ENCODE measurements around the gene ACO2. TPM values are rescaled to one million over a fixed set of nuclear protein-coding genes. Genes with fewer than 3 reads are reported as not detected.

The ACO2 gene
- total RNA-seq, 1 donor from 2014 or later = 122 TPM

DNA sequence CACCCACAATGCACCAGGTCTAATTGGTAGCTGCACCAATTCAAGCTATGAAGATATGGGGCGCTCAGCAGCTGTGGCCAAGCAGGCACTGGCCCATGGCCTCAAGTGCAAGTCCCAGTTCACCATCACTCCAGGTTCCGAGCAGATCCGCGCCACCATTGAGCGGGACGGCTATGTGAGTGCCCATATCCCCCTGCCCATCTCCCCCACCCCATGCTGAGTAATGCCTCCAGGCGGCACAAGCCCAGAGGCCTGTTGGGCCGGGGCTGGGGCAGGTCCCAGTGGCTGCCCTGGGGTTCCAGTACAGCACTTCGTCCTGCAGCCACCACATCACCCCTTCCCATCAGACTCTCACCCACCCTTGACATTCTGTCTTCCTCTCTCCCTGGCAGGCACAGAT is 53.9 kb downstream of the ACO2 start:
- DNase-seq (ENCODE audit: low read depth) = no peak

DNA sequence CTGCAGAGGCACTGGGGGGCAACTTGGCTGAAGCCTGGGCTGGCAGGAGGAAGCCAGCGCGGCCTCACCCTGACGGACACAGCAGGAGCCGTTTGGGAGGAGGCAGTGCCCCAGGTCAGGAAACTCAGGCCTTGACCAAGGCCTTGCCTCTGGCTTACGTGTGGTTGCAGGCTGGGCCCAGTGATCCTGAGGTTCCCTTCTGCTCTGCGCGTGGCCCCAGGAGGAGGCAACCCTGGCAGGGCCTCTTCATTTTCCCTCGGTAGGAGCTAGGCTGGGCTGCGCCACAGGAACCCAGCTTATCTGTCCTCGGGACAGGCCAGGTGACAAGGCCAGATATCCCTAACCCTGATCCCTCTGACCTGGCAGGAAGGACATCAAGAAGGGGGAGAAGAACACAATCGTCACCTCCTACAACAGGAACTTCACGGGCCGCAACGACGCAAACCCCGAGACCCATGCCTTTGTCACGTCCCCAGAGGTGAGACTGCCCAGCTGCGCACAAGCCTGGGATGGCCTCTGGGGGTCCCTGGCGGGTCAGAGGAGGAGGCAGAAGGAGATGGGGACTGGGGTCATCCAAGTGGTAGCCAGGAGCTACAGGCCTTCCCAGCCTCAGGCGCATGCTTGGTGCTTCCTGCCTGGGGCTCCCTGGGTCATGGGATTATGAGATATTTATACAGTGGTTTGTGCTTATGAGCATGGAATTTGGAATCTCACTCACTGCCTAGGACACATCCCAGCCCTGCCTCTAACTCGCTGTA is 54.7 kb downstream of the ACO2 start:
- peak; percentile 66 for DNase-seq (ENCODE audit: low read depth)

DNA sequence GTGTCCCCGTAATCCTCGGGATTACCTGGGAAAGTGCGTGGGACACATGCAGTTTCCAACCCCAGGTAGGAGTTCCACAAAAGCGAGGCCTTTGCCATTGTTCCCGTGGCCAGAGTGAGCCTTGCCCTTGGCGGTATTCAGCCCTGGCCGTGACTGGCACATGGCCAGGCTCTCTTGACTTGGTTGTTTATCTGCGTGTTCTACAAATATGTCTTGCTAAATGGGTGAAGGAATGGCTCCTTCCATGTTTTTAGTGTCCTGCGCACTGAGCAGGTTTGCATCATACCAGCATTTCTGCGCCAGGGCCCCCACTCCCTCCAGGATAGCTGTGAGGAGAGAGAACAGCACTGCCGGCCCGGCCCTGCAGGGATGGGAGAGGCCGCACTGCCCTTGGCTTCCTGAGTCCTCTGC is 55.3 kb downstream of the ACO2 start:
- no peak for DNase-seq (ENCODE audit: low read depth)

DNA sequence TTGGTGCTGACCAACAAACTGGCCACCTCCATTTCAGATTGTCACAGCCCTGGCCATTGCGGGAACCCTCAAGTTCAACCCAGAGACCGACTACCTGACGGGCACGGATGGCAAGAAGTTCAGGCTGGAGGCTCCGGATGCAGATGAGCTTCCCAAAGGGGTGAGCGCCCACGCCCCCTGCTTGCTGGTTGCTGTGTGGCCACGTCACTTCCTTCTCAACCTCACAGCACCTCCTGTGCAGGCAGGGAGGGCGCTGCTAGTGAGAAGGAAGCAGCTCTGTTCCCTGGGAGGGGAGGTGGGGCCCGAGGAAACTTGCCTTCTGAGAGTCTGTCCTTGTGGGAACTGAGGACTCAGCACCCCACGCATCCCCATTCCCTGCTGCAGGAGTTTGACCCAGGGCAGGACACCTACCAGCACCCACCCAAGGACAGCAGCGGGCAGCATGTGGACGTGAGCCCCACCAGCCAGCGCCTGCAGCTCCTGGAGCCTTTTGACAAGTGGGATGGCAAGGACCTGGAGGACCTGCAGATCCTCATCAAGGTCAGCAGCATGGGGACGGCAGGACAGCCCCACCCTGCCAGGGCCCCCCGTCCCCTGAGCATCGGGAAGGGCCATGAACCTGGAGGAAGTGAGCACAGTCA is 56.0 kb downstream of the ACO2 start:
- DNase-seq (ENCODE audit: low read depth) = no peak

DNA sequence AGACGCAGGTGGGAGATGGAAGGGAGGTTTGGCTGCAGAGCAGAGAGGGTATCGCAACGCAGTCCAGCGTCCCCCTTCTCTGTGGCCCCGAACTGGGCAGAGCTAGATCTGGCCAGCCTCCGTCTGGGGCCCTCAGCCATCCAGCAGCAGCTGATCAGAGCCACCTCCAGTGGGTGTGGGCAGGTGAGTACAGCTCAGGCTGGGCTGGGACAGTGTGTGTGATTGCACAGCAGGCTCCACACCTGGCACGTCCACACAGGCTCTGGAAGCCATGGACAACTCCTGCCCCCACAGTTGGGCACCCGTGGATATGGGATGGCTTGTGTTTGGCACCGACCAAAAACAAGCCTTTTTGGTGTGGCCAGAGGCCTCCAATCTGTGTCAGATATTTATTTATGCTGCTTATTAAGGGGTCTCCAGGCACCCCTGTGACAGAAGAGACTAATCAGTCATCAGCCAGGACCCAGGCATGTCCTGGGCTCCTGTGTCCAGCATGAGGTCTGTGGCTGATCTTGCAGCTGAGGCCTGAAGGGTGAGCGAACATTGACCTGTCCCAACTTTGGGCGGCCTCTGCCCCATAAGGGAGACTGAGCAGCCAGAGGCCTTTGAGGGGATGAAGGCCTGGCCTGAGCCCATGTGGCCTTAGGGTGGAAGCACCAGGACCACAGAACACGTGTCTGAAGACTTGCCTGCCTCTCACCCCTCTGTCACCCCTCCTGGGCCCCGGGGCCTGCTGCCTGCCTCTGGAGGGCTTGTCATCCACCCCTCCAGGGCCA is 56.7 kb downstream of the ACO2 start:
- no peak for DNase-seq (ENCODE audit: low read depth)

DNA sequence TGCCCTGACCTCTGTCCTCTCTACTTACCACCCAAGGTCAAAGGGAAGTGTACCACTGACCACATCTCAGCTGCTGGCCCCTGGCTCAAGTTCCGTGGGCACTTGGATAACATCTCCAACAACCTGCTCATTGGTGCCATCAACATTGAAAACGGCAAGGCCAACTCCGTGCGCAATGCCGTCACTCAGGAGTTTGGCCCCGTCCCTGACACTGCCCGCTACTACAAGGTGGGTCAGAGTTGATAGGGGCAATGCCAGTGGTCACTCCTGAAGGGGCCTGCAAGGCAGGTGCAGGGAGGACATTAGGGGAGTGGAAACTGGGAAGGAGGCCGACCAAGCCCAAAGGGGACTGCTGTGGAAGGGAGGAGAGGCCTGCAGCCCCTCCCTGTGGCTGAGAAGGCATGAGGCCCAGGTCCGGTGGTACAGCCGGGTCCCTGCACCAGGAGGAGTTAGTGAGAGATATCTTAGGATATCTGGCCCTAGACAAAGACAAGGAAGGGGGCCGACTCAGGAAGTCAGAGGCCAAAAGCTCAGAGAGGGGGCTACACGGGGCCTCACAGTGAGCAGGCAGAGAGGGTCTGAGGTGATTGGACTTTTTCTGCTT is 57.4 kb downstream of the ACO2 start:
- DNase-seq (ENCODE audit: low read depth) = peak; percentile 55

DNA sequence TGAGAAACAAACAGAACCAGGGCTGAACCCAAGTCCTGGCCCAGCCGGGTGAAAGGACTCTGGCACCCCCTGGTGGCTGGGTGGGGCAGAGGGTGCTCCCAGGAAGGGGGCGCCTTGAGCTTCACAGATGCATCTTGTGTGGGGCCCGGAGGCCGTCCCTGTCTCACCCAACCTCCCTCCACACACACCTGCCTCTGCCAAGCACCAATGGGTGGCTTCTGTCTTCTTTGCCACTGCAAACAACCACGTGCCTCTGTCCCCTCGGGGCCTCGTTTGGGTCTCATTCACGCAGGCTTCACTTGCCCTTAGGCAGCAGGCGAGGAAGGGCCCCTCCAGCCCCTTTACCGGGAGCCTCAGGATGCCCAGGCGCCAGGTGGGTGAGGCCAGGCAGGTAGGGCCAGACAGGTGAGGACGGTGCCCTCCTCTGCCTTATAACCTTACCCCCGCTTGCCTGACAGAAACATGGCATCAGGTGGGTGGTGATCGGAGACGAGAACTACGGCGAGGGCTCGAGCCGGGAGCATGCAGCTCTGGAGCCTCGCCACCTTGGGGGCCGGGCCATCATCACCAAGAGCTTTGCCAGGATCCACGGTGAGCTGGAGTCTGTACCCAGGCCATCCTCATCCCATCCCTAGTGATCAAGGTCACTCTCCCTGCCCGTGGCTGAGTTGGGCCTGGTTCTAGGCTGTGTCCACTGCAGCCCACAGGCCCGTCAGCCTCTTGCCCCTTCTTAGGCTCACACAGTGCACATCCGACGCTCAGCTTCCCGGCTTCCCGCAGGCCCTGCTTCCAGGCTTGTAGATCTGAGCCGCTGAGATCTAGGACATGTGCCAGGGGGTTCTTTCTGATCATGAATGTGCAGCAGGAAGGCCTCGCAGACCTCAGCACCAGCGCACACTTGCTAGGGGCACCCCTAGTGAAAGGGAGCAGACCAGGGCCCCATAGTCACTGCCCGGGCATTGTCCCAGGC is 58.2 kb downstream of the ACO2 start:
- DNase-seq (ENCODE audit: low read depth) = peak; percentile 40

DNA sequence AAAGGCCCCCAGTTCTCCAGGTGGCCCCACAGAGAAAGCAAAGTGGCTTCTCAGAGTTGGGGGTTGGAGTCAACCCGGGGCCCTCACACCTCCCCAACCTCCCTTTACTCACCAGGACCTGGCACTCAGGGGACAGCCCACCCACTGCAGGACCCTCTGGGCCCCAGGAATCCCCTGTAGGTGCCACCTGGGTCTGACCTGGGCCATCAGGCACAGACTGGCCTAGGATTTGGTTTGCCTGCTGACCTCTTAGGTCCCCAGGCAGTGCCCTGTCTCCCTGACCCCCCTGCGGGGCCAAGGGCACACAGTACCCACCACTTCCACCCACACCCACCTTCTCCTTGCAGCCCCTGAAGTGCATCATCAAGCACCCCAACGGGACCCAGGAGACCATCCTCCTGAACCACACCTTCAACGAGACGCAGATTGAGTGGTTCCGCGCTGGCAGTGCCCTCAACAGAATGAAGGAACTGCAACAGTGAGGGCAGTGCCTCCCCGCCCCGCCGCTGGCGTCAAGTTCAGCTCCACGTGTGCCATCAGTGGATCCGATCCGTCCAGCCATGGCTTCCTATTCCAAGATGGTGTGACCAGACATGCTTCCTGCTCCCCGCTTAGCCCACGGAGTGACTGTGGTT is 59.3 kb downstream of the ACO2 start:
- no peak for DNase-seq (ENCODE audit: low read depth)

DNA sequence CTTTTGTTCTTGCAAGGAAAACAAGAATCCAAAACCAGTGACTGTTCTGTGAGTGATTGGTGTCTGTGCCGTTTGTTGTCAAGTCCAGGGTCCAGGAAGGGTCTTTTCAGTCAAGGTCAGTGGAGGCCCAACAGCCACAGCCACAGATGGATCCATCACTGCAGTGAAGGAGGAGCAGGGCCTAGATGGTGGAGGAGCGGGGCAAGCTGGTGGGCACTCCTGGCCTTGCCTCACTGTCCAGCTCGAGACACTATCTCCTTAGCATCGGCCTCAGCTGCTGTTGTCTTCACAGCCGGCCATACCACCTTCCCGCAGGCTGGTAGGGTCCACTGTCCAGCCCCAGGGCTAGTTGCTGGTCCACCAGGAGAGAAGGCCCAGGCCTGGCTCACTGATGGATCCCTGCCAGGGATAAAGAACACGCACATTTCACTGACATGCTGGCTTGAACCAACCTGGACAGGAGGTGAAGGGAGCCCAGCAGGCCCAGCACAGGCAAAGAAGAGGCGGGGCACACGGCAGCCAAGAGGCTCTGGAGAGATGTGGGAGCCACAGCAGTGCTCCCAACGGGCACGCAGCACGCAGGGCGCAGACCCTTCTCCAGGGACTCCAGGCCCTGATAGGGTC is 60.1 kb downstream of the ACO2 start:
- DNase-seq (ENCODE audit: low read depth) = no peak

DNA sequence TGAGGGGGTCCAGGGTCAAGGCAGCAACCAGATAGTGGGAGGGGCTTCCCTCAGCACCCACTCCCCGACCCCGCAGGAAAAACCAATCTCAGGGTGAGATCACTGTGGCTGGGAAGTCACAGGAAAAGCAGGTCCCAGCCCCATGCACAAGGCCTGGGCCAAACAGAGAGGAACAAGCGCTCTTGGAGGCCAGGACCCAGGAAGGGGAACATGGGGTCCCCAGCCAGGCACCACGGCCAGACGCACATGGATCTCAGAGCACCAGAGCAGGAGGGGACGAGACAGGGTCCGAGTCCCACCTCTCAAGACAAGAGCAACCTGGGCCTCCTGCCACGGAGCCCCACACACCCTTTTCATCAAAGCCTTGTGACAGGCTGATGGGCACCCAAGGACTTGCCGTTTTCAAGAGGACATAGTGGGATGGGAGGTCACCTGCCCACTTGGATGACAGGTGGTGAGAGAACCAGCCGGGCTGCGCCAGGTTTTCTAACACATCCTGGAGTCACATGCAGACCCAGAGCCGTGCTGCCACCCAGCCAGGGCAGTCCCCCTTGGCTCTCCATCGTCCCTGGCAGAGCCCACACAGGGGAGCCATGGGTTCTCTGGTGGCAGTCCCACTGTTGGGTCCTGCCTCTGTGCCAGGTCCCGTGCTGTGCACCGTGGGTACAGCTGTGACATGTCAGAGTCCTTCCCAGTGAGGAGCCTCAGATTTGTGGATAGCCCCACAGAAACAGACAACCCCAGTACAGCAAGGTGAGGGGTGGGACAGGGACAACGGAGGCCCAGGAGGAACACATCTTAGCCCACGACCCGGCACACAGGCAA is 62.2 kb downstream of the ACO2 start:
- no peak for DNase-seq (ENCODE audit: low read depth)

DNA sequence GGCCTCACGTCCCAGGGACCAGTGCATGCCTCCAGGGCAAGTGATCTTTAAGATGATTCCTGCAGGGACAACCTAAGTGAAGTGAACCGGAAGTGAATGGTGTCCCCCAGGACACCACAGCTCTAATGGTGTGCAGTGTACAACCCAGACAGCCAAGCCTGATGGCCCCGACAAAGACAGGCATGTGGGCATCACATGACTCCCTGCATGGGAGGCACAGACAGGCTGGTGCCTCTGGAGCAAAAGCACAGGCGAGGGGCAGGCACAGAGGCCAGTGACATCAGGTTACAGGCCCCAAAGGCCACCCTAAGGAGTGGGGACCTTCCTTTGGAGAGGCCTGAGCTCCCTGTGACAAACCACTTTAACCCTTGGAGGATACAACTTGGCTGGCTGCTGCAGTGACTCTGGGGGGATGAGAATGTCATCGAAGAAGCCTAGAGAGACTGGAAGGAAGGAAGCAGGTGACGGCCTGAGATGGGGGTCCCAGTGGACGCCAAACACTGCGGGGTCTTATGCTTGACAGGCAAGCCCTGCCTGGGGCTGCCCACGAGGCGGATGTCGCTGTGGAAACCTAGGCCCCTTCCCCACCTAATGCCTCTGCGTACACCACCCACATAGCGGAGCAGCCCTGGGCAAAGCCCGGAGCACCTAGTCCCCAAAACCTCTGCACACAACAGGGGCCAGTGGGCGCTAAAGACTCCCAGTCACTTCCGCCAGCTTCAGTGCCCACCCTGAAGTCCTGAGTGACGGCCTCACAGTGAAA is 63.0 kb downstream of the ACO2 start:
- no peak for DNase-seq (ENCODE audit: low read depth)

DNA sequence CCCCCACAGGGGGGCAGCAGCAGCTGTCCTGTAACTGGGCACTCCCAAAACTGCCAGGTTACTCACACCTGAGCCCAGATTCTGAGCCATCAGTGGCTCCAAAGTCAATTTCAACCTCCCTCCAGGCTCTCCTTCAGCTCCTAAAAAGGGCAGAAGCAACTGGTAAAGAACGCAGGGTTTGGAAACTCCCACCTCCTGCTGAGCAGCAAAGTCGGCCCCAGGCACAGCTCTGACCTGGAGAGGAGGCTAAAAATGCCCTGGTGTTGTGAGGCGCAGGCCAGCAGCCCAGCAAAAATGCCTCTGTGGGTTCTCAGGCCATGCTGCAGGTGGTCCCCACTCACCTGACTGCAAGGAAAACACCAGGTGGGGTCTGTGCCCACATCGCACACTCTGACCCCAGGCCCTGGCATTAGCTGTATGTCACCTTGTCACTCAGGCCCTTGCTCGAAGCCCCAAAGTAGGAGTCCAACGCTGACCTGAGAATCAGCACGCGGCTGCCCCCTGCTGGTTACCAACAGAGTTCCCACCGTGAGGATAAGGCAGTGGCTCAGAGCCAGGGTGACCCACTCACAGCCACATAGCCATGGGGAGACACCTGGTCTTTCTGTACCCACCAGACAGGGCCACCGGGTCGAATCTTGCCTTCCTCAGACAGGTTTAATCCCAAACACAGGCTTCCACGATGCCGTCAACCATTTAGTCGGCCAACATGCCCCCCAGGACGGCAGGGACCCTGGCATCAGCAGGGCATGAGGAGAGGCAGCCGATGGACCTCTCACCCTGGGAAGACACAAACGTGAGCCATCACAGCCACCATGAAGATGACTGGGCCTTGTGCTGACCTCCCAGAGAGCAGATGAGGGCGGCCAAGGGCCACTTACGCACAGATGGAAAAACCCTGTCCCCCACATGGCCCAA is 64.2 kb downstream of the ACO2 start:
- DNase-seq (ENCODE audit: low read depth) = peak; percentile 67

DNA sequence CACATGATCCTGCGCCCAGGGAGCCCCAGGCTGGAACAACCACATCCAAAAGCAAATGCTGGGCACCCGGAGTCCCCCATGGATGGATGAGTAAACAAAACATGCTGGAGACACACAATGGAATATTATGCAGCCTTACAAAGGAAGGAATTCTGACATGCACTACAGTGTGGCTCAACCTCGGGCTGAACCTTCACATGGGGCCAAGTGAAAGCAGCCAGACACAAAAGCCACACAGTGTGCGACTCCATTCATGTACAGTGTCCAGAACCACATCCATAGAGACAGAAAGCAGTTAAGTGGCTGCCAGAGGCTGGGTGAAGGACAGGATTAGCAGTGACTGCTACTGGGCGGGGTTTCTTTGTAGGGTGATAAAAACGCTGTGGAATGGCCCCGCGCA is 65.3 kb downstream of the ACO2 start:
- no peak for DNase-seq (ENCODE audit: low read depth)

DNA sequence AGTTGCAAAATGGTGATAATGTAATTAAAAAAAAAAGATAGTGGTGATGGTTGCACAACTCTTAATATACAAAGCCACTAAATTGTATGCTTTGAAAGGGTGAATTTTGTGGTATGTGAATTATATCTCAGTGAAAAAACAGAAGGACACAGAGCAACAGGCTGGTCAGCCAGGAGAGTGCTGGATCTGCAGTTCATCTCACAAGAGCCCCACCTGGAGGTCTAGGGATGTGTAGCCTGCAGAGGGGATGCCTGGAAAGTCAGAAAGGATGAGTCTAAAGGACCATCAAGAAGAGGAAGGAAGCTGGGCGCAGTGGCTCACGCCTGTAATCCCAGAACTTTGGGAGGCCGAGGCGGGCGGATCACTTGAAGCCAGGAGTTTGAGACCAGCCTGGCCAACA is 66.3 kb downstream of the ACO2 start:
- no peak for DNase-seq (ENCODE audit: low read depth)

DNA sequence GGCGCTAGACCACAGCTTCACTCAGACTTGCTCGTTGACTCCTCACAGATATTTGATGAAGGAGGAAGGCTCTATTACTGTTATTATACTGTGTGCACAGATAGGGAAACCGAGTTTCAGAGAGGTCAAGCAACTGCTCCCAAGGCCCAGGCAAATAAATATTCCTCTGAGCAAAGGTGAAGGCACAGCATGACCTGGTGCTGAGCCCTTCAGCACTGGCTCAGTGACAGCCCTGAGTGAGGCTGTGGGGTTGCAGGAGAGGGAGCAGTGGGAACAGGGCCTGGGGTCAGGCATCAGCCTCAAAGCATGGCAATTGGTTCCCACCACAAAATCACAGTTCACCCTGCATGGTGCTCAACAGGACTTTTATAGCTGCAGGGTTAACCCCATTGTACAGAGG is 68.3 kb downstream of the ACO2 start:
- DNase-seq (ENCODE audit: low read depth) = no peak

DNA sequence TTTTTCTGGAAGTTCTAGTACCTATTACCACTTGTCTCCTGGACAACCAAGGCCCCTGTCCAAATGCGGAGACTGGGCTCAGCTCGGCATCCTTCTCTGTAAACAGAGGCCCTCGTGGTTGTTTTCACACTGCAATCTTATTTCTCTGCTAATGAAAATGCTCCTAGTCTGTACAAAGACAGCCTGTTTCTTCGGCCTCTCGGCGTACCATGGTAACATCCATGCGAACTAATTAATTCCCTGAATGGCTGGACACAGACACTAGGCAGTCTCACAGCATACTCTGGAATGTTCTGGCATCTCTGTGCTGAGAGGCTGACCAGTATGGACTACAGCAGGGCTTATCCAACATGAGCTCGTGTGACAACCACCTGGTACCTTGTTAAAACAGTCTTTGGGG is 69.7 kb downstream of the ACO2 start:
- no peak for DNase-seq (ENCODE audit: low read depth)

Measured in myocyte (in vitro differentiated cells).